Glutamatergic neuron (in vitro differentiated cells): ENCODE results near the gene TBC1D24. TPM values are rescaled to one million over a fixed set of nuclear protein-coding genes. Genes with fewer than 3 reads are reported as not detected.
A peak's percentile ranks its signal among the peaks of the same experiment; 100 is the strongest.
"Not testable (repeated sequence)": the region's sequence is repeated elsewhere in the genome, so short reads cannot be mapped to it uniquely, and the experiment has no call there.

Source experiments
- DNase-seq: peaks from one replicate; pipeline ENCODE4 v3.0.0; 2022
- H3K27ac Mint-ChIP-seq: one replicate; pipeline ENCODE4 v1.8.0; 2020; ENCODE audit warnings: mild to moderate bottlenecking, mixed read lengths, inconsistent platforms; ENCODE audit not compliant: unreplicated experiment
- H3K27me3 Mint-ChIP-seq: one replicate; pipeline ENCODE4 v1.8.0; 2020; ENCODE audit warnings: mild to moderate bottlenecking, moderate library complexity, mixed read lengths, inconsistent platforms; ENCODE audit not compliant: unreplicated experiment
- H3K36me3 Mint-ChIP-seq: one replicate; pipeline ENCODE4 v1.8.0; 2020; ENCODE audit warnings: mild to moderate bottlenecking, mixed read lengths, inconsistent platforms; ENCODE audit not compliant: unreplicated experiment
- H3K4me1 Mint-ChIP-seq: one replicate; pipeline ENCODE4 v1.8.0; 2020; ENCODE audit warnings: mild to moderate bottlenecking, low read depth, mixed read lengths, inconsistent platforms; ENCODE audit not compliant: unreplicated experiment
- H3K4me3 Mint-ChIP-seq: one replicate; pipeline ENCODE4 v1.8.0; 2020; ENCODE audit warnings: mild to moderate bottlenecking, mixed read lengths, inconsistent platforms; ENCODE audit not compliant: unreplicated experiment
- H3K9me3 Mint-ChIP-seq: one replicate; pipeline ENCODE4 v1.8.0; 2020; ENCODE audit warnings: mild to moderate bottlenecking, moderate library complexity, mixed read lengths, inconsistent platforms; ENCODE audit not compliant: unreplicated experiment
- CTCF ChIP-seq: fragments of 200-600 bp; sonication (generic); IDR thresholded peaks from one replicate; pipeline ENCODE4 v1.5.0; 2021; ENCODE audit not compliant: partially characterized antibody, unreplicated experiment
- total RNA-seq: library from RNA; stranded (reverse); fragmentation: NEBNext Ultra II Directional; extraction: Animal tissue kit (Norgen Biotek cat#: 25700); gene quantifications from one replicate; pipeline ENCODE4 v1.2.1, GENCODE V29; 2021; ENCODE audit not compliant: unreplicated experiment

The TBC1D24 gene
- total RNA-seq, 1 donor from 2014 or later, result 58.4 TPM

GRCh38 chr16:2535625-2536013 is 60.7 kb downstream of the TBC1D24 start:
- Mint-ChIP-seq H3K4me1 (peaks cover 17% of the 10 kb centered on the region), H3K36me3 (no peaks in the 10 kb centered on the region), H3K27ac (no peak overlapping the region), H3K4me3 (no peak overlapping the region), H3K9me3 (peaks cover 24% of the 10 kb centered on the region), H3K27me3 (peaks cover 19% of the 10 kb centered on the region)
- TF ChIP-seq CTCF, result no peak
- DNase-seq, result no peak

- H3K4me3 Mint-ChIP-seq, result peak within 1 kb of the TSS; percentile 95
- H3K9me3 Mint-ChIP-seq, result peaks cover 25% of the 10 kb centered on the region
- H3K27ac Mint-ChIP-seq, result peak within 1 kb of the TSS; percentile 88
- peaks cover 22% of the 10 kb centered on the region for H3K27me3 Mint-ChIP-seq
- DNase-seq, result peak; percentile 94
- no peak for TF ChIP-seq CTCF
- peaks cover 26% of the 10 kb centered on the region for H3K4me1 Mint-ChIP-seq
- no peaks in the 10 kb centered on the region for H3K36me3 Mint-ChIP-seq
Measured at GRCh38 chr16:2537451-2538379, 62.8 kb downstream of the TBC1D24 start, which contains the start of gene PDPK1. PDPK1 (plus strand) TSS chr16:2538021; CDS start chr16:2538113, 92 bp downstream.

DNA sequence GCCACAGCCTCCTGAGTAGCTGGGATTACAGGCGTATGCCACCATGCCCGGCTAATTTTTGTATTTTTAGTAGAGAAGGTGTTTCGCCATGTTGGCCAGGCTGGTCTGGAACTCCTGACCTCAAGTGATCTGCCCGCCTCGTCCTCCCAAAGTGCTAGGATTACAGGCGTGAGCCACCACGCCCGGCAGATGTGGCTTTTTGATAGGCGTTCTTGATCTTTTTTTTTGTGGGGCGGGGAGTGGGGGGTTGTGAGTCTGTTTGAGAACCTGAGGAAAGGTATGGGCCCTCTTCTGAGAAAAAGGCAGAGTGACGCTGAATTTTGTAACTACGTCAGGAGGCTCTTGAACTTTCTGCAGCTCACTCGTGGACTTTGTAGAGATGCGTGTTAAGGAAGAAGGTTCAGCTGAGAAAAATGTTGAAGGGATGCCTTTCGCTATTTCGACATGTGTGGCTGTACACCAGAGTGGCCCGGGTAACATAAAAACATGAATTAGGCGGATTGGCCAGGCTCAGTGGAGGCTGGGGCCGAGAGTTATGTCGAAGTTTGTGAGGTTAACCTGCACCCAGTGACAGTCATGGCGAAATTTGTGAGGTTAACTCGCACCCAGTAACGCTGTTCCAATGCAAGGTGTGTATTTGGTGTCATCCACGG is 64.4 kb downstream of the TBC1D24 start:
- Mint-ChIP-seq H3K27ac (peak overlapping the region; percentile 85), H3K9me3 (peaks cover 23% of the 10 kb centered on the region), H3K4me3 (peak overlapping the region; percentile 95), H3K4me1 (peaks cover 24% of the 10 kb centered on the region), H3K27me3 (peaks cover 14% of the 10 kb centered on the region)
- not testable (repeated sequence) for H3K36me3 Mint-ChIP-seq, DNase-seq

- H3K4me3 Mint-ChIP-seq, result peak overlapping the region; percentile 95
- peaks cover 24% of the 10 kb centered on the region for H3K4me1 Mint-ChIP-seq
- H3K9me3 Mint-ChIP-seq, result peaks cover 23% of the 10 kb centered on the region
- H3K36me3 Mint-ChIP-seq, result not testable (repeated sequence)
- peak overlapping the region; percentile 99 for H3K27ac Mint-ChIP-seq
- TF ChIP-seq CTCF, result peak; percentile 57
- H3K27me3 Mint-ChIP-seq, result peaks cover 14% of the 10 kb centered on the region
- DNase-seq, result peak; percentile 82
Measured at GRCh38 chr16:2539845-2540458, 65.0 kb downstream of the TBC1D24 start.

DNA sequence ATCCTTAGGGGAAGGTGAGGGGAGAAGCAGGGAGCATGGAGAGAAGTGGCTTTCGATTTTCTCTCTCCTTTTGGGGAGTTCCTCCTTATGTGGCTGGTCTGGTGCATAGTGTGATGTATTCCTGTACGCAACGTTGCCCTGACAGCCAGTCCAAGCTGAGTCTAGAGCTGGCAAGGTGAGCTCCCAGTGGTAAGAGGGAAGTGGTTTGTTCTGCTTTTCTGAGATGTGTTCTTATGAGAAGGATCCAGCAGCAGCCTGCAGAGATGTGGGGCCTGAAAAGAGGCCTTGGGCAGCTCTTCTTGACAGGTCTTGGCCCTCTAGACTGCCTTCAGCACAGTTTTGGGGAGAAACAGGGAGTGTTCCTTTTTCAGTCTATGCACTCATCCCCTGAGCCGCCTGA is 66.0 kb downstream of the TBC1D24 start:
- DNase-seq, H3K36me3 Mint-ChIP-seq: not testable (repeated sequence)
- peaks cover 24% of the 10 kb centered on the region for H3K4me1 Mint-ChIP-seq
- H3K9me3 Mint-ChIP-seq, result peaks cover 20% of the 10 kb centered on the region
- peaks cover 14% of the 10 kb centered on the region for H3K27me3 Mint-ChIP-seq
- peak overlapping the region; percentile 99 for H3K27ac Mint-ChIP-seq
- peak overlapping the region; percentile 95 for H3K4me3 Mint-ChIP-seq

DNA sequence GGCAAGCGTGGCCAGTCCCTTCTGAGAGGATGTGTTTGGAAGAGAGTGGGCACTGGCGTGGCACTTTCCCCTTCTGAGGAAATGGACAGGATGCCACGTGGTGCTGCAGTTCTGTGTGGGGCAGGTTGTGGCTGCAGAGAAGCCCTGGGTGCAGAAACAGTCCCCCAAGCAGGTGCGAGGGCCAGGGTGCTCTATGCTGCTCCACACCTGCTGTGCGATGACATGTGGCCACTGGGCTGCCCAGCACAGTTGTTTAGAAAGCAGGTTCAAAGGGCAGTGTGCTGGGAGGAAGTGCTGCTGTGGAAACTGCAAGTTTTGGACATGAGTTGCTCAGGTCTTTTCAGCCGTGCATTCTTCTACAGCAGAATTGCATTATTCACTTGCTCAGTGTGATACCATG is 66.5 kb downstream of the TBC1D24 start:
- Mint-ChIP-seq H3K27ac (peak overlapping the region; percentile 99), H3K4me3 (peak overlapping the region; percentile 95), H3K27me3 (peaks cover 14% of the 10 kb centered on the region), H3K4me1 (peaks cover 23% of the 10 kb centered on the region), H3K9me3 (peaks cover 20% of the 10 kb centered on the region)
- not testable (repeated sequence) for H3K36me3 Mint-ChIP-seq, DNase-seq

DNA sequence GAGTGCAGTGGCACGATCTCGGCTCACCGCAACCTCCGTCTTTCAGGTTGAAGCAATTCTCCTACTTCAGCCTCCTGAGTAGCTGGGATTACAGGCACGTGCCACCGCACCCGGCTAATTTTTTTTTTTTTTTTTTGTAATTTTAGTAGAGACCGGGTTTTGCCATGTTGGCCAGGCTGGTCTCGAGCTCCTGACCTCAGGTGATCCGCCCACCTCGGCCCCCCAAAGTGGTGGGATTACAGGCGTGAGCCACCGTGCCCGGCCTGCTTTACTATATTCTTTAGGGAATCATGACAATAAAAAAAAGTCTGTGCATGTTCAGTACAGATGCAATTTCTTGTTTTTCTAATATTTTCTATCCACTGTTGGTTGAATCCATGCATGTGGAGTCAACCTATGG is 68.8 kb downstream of the TBC1D24 start:
- peaks cover 21% of the 10 kb centered on the region for H3K4me1 Mint-ChIP-seq
- H3K4me3 Mint-ChIP-seq, result peak overlapping the region; percentile 15
- not testable (repeated sequence) for DNase-seq, H3K27me3 Mint-ChIP-seq, H3K36me3 Mint-ChIP-seq, H3K27ac Mint-ChIP-seq
- peaks cover 14% of the 10 kb centered on the region for H3K9me3 Mint-ChIP-seq

- H3K4me1 Mint-ChIP-seq, DNase-seq, H3K27me3 Mint-ChIP-seq, H3K36me3 Mint-ChIP-seq, H3K4me3 Mint-ChIP-seq, H3K9me3 Mint-ChIP-seq, H3K27ac Mint-ChIP-seq: not testable (repeated sequence)
Measured at GRCh38 chr16:2550283-2550878, 75.5 kb downstream of the TBC1D24 start.
